ENCODE results near the gene FRAS1.
A peak's percentile ranks its signal among the peaks of the same experiment; 100 is the strongest.

FRAS1 gene

DNA sequence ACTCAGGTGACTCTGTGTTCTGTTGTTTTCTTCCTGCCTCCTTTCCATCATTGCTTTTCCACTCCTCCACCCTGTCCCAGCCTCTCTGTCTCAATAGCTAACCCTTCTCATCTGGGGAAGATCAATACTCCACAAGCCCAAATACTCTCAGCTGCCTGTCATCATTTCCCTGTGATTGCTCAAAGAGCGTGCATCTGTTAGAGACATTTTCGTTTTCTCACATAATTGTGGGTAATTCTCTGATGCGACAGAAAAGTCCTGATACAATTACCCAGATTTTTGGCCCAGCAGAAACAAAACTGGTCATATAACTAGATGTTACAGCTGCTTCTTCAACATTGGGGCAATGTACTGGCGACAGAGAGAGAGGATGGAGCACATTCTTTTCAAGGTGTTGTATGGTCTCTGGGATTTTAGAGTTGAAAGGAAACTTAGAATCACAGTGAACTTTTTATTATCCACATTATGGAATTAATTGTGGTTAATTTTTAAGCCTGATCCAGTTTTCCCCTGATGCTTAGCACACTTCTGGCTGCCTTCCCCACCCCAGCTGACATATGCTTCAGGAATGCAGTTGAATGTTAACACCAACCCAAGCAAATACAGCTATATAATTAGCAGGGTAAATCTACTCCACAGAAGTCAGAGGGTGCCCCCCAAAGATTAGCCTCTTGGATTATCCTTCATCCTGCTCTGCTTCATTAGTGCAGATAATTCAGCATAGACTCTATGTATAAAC is 323.0 kb downstream of the FRAS1 start:
- no peak for DNase-seq

DNA sequence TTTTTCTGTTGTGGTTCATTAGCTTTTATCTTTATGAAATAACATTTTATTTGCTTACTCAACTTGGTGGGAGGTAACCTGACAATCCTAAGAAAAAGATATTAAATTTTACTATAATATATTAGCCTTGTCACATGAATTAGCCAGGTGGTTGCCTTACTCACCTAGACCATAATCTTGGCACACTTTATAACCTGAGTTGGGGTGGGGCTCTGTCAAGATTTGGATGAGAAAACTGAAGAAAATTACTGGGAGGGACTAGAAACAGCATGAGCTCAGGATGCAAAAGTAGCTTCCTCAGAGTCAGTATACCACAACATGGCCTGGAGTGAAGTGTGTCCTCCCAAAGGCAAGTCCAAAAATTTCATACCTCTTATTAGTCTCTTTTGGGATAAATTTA is 329.6 kb downstream of the FRAS1 start:
- no peak for DNase-seq

- no peak for DNase-seq
These were observed 338.5 kb downstream of the FRAS1 start for GRCh38 chr4:78395642-78396041.

- no peak for DNase-seq
These were observed 339.6 kb downstream of the FRAS1 start for GRCh38 chr4:78396613-78397291.

DNA sequence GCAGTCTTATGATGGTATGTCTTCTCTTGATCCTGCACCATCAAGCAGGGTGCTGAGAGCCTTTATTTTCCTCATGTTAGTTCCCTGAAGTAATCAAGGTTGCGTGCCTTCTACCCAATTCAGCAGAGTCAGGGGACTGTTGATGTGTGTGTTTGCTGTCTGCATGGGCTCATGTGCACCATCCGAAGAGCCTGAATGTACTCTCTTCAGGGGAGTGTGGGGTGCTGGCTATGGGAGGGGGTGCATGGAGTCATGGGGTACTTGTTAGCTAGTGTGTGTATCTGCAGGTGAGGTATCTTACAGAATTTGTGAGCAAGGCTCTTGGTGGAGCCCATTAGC is 340.1 kb downstream of the FRAS1 start:
- DNase-seq = no peak

GRCh38 chr4:78409612-78410202 is 352.6 kb downstream of the FRAS1 start:
- no peak for DNase-seq

DNA sequence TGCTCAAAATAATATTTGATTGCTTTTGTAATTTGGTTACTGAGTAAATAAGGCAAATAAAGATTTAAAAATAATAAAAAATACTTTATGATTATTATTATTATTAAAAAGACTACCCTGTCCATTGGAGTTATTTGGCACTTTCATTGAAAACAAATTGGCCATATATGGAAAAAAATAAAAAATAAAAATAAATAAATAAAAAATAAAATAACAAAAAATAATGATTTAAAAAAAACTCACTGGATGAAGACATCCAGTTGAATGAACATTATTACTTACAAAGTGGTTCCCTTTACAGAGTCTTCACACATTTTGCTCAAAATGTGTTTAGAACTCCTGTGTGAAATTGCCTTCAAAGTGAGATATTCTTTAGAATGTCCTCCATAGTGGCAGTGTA is 353.1 kb downstream of the FRAS1 start:
- DNase-seq = no peak

DNA sequence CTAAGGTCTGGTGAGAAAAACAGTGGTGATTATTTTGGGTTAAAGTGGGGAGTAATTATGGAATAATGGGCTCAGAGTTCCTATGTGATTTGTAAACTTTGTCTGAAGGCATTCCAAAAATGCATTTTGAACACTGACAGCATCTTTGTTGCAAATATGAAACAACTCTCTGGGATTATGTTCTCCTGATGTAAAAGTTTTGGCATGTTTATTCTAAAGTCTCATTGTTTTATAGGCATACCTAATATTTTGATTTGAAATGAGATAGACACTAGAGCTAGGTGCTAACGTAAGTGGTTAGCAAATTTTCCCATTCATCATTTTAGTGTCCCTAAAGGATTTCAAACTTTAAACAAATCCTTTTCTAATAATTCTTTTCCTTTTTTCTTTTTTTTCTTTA is 353.6 kb downstream of the FRAS1 start:
- DNase-seq = no peak

GRCh38 chr4:78414116-78414515 is 357.0 kb downstream of the FRAS1 start:
- peak in 1 of 2 experiments; percentile 2 for DNase-seq

- no peak for DNase-seq
These were observed 360.5 kb downstream of the FRAS1 start for GRCh38 chr4:78417603-78418002.

GRCh38 chr4:78418406-78418805 is 361.3 kb downstream of the FRAS1 start:
- DNase-seq = no peak

DNA sequence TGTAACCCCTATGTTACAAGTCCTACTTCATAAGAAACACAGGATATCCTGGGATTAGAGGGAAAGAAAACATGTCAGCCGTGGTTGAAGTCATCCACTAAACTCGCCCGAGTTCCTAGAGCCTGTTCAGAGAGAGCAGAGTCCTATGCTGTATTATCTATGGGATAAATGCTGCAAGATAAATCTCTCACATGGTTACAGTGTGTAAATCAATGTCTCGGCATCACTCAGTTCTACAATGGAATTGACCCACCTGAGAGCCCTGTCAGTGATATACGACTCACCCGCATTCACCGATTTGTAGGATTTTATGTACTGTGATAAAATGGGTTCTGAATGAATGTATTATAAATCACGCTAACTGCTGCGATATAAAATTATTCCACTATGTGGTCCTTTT is 366.7 kb downstream of the FRAS1 start:
- no peak for DNase-seq

DNA sequence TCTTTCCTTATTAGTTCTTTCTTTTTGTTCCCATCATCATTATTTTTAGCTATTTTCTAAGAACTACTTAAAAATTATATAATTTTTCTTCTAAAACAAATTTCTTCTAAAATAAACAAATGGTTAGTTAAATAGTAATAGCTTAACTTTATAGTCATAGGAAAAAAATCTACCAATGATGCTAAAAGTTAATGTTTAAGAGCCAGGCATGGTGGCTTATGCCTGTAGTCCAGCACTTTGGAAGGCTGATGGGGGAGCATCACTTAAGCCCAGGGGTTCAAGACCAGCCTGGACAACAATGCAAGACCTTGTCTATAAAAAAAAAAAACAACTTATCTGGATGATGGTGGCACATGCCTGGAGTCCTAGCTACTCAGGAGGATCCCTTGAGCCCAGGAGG is 367.3 kb downstream of the FRAS1 start:
- no peak for DNase-seq

DNA sequence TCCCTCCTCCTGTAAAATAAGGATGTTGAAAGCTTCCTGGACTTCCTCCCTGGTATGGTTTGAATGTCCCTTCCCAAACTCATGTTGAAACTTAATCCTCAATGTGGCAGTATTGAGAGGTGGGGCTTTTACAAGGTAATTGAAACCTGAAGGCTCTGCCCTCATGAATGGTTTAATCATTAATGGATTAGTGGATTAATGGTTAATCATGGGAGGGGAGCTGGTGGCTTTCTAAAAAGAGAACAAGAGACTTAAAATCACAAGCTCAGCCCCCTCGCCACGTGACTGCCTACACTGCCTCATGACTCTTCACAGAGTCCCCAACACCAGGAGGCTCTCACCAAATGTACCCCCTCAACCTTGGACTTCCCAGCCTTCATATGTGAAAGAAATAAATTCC is 369.8 kb downstream of the FRAS1 start:
- no peak for DNase-seq

GRCh38 chr4:78428996-78429395 is 371.9 kb downstream of the FRAS1 start:
- DNase-seq = no peak

- no peak for DNase-seq
These were observed 375.8 kb downstream of the FRAS1 start for GRCh38 chr4:78432896-78433295.

GRCh38 chr4:78437608-78438088 is 380.5 kb downstream of the FRAS1 start:
- DNase-seq = no peak

- no peak for DNase-seq
These were observed 382.2 kb downstream of the FRAS1 start for GRCh38 chr4:78439328-78439727.

- no peak for DNase-seq
These were observed 384.6 kb downstream of the FRAS1 start for GRCh38 chr4:78441756-78442155.

DNA sequence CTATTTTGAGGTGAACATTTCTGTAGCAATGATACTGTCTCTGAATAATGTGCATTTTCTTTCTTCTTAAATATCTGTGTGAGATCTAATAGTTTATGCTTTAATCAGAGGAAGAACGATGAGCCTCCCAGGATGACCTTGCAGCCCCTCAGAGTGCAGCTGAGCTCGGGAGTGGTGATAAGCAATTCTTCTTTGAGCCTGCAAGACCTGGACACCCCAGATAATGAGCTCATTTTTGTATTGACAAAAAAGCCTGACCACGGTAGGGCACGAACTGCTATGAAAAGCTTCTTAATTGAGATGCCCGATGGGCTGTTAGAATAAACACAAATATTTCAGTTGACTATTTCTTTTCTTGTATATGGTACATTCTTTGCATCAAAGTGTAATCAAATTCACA is 389.5 kb downstream of the FRAS1 start:
- DNase-seq = no peak

GRCh38 chr4:78451407-78451806 is 394.3 kb downstream of the FRAS1 start:
- DNase-seq = no peak

GRCh38 chr4:78454016-78454415 is 396.9 kb downstream of the FRAS1 start:
- DNase-seq = no peak

GRCh38 chr4:78457751-78458150 is 400.6 kb downstream of the FRAS1 start:
- DNase-seq = no peak

DNA sequence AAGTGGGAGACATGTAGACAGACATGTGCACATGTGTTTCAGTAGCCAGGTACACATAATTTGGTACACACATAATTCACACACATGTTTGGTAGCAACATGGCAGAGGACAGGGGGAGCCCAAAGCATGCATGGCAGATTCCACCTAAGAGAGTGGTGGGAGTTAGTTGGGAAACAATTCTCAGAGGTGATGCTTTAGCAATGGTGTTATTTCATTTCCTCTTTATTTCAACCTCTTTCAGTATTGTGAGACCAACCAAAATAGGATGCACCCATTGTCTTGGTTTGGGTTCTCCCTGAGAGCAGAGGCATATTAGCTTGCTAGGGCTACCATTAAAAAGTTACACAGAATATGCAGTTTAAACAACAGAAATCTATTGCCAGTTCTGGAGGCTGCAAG is 402.2 kb downstream of the FRAS1 start:
- DNase-seq = no peak

Data from NCI-H446 (cell line).